ENCODE results near the gene VEPH1.

Gene VEPH1

GRCh38 chr3:157248590-157249422 is 254.4 kb downstream of the VEPH1 start:
- no peak for DNase-seq

DNA sequence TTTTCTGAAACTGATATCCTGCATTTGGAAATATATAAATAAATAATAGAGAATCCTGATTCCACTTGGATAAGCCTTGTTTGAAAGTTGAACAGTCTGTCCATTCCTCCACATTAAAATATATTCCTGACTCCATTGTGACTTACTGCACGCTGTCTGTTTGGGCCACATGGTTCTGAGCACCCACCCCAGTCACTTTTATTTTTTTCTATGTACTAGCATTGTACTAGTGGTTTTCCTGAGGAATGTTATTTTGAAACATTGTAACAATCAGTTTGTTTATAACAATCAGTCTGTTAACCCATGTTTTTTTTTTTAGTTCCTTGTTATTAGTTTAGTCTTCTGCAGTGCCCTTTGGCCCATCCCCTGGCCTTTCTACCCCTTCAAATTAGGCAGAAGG is 255.8 kb downstream of the VEPH1 start:
- DNase-seq, result no peak

GRCh38 chr3:157242836-157243235 is 260.4 kb downstream of the VEPH1 start:
- no peak for DNase-seq

GRCh38 chr3:157241599-157241998 is 261.6 kb downstream of the VEPH1 start:
- DNase-seq, result no peak

- no peak for DNase-seq
Measured at GRCh38 chr3:157240408-157240807, 262.8 kb downstream of the VEPH1 start.

DNA sequence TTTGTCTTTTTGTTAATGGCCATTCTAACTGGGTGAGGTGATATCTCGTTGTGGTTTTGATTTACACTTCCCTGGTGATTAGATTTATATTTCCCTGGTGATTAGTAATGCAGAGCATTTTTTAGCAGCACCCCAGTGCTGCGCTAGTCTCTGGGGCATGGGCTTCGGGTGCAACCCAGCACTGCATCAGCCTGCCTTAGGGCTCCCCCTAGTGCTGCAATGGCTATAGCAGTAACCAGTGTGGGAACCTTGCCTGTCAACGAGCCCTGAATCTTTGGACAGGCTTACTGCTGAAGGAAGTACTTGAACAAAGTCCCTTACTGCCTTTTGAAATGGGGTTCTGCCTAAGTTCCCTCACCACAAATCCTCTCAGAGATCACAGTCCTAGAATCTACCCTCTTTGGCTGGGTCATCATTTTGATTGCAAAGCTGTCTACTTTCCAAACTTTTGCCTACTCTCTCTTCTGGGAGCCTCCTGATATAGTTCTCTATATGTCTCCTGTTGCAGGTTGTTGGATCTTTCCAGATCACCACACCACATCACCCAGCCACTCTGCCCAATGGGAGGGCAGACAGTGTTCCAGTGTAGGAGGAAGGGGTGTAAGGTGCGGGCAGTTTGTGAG is 264.0 kb downstream of the VEPH1 start:
- peak; percentile 77 for DNase-seq

- no peak for DNase-seq
Measured at GRCh38 chr3:157238457-157238856, 264.8 kb downstream of the VEPH1 start.

DNA sequence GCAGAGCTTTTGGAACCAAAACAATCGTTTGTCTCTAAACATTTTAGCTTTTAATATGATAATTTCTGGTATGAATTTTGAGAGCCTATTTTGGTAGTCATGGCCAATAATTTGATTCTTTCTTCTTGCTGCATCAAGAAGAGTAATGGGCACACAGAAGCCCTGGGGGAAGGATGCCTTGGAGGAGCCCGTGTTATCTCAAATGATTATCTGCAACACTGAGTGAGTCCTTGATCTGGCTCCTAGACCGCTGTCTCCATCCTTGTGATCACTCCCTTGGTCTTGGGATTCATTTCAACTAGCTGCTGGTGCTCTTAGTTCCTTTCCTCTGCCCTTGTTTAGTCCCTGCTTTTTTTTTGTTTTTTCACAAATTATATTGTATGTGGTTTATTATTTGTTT is 265.3 kb downstream of the VEPH1 start:
- DNase-seq, result no peak

GRCh38 chr3:157235291-157235690 is 267.9 kb downstream of the VEPH1 start:
- DNase-seq, result no peak

- DNase-seq, result no peak
Measured at GRCh38 chr3:157233923-157234322, 269.3 kb downstream of the VEPH1 start.

- DNase-seq, result no peak
Measured at GRCh38 chr3:157232141-157232540, 271.1 kb downstream of the VEPH1 start.

- no peak for DNase-seq
Measured at GRCh38 chr3:157231071-157231470, 272.1 kb downstream of the VEPH1 start.

DNA sequence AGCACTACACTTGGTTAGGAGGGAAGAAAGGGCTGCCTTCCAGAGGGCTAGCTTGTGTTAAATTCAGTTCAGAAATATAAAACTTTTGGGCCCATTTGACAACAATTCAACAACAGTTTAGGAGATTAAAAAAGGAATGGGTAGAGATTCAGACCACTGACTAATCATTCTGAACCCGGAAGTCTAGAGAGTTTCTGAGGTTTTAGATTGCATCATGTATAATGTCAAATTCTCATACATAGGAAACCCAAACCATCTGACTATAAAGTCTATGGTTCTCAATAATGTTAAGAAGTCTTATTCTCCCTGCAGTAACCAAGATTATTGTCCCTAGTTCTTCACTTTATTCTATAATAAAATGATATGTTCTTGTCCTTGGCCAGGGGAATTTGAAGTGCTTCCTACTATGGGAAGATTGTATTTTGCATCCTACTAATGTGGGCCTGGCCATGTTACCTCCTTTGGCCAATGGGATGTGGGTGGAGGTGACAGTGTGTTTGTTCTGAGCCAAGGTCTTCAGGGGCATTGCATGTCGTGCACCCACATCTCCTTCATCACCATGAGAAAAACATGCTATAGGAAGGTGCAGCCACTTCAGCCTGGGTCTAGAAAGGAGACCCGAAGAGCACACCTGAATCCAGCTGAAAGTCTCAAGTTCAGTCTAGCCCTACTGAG is 276.9 kb downstream of the VEPH1 start:
- DNase-seq, result no peak

DNA sequence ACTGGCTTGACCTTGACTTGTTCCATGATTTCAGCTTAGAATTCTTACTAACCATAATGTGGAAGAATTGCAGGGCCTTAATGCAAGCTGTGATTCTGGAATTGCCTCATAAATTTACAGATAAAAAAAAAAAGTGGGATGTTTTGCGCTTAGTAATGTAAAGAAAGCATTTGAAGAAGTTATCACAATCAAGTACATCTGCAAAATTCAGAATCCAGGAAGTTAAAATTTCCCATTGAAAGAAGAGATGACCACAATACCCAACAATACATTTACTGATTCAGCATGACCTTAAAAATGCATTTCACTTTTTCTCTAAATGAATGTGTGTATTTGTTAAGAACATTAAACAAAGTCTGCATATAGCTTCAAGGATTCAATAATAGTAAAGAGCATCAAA is 278.2 kb downstream of the VEPH1 start:
- no peak for DNase-seq

DNA sequence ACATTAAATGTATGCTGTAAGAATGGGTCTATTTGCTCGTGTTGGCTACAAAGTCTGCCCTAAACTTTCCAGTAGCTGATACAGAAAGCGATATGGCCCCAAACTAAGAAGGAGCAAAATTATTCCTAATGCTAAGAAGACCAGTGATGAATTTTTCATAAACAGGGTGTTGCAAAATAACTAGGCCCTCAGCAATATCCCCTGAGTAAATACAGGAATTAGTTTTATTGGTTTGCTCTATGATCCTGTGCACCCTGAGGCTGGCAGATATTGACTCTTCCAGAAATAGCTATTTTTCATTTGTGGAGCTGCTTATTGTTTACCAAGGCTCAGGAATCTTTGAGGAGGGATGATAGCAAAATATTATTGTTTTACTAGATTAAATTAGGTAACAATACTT is 282.3 kb downstream of the VEPH1 start:
- no peak for DNase-seq

DNA sequence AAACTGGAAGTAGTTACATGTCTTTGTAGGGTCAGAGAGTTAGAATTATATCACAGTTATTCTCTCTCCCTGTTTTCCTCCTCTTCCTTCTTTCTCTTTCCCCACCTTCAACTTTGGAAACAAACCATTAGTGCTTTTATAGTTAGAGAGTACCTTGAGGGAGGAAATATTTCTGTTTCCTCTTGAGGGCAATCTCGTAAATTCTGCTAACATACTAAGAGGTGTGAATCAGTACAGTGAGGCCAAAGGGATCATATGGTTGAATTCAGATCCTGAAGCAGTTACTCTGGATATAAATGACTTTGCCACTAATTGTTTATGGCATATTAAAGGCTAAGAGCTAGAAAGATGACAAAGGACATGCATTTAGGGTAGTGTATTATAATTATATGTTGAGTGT is 283.0 kb downstream of the VEPH1 start:
- no peak for DNase-seq

- DNase-seq, result no peak
Measured at GRCh38 chr3:157219215-157219614, 284.0 kb downstream of the VEPH1 start.

All from activated naive CD4-positive, alpha-beta T cell treated with anti-CD3 and anti-CD28 coated beads, Interleukin-2, amount 50 U/mL, for 16 hours (primary cell).